ENCODE data around the gene MRAS. TPM values are rescaled to one million over a fixed set of nuclear protein-coding genes. Genes with fewer than 3 reads are reported as not detected.

The MRAS gene
- total RNA-seq, 4 donors from 2014 or later: 35.6 to 59.2 (median 45.8) TPM

- Histone ChIP-seq H3K27ac (replicated peaks in 1 of 4) (no peak overlapping the region), H3K4me3 (no peak overlapping the region), H3K36me3 (no peaks in the 10 kb centered on the region), H3K4me1 (no peaks in the 10 kb centered on the region), H3K9me3 (no peaks in the 10 kb centered on the region), H3K27me3 (no peaks in the 10 kb centered on the region)
- intact Hi-C loops (cut with DNase I): no loop called here
- DNase-seq (ENCODE audit: extremely low spot score): no peak
- 86% methylated on average over 3 of the region's 3 CpGs for WGBS
- TF ChIP-seq CTCF (IDR thresholded peaks at IDR 0.05) (no peak), POLR2AphosphoS5 (IDR thresholded peaks at IDR 0.05) (no peak), EP300 (IDR thresholded peaks at IDR 0.05) (no peak), POLR2A (IDR thresholded peaks at IDR 0.05; ENCODE audit: low read depth) (no peak)
These were observed 100.3 kb downstream of the MRAS start for GRCh38 chr3:138448631-138449030.

GRCh38 chr3:138449490-138449889 lies 101.1 kb downstream of the MRAS start:
- intact Hi-C loops (cut with DNase I): no loop called here
- Histone ChIP-seq H3K4me1 (no peaks in the 10 kb centered on the region), H3K9me3 (no peaks in the 10 kb centered on the region), H3K27ac (replicated peaks in 1 of 4) (no peak overlapping the region), H3K4me3 (no peak overlapping the region), H3K27me3 (no peaks in the 10 kb centered on the region), H3K36me3 (no peaks in the 10 kb centered on the region)
- DNase-seq (ENCODE audit: extremely low spot score): no peak
- 75% methylated on average over 3 of the region's 3 CpGs for WGBS
- TF ChIP-seq EP300 (IDR thresholded peaks at IDR 0.05): no peak
- no peak for TF ChIP-seq POLR2AphosphoS5 (IDR thresholded peaks at IDR 0.05)
- TF ChIP-seq POLR2A (IDR thresholded peaks at IDR 0.05; ENCODE audit: low read depth): no peak
- no peak for TF ChIP-seq CTCF (IDR thresholded peaks at IDR 0.05)

- Histone ChIP-seq H3K27me3 (no peaks in the 10 kb centered on the region), H3K36me3 (no peaks in the 10 kb centered on the region), H3K4me1 (no peaks in the 10 kb centered on the region), H3K9me3 (no peaks in the 10 kb centered on the region), H3K27ac (replicated peaks in 1 of 4) (no peak overlapping the region), H3K4me3 (no peak overlapping the region)
- no peak for TF ChIP-seq POLR2AphosphoS5 (IDR thresholded peaks at IDR 0.05)
- TF ChIP-seq POLR2A (IDR thresholded peaks at IDR 0.05; ENCODE audit: low read depth): no peak
- no peak for TF ChIP-seq CTCF (IDR thresholded peaks at IDR 0.05)
- TF ChIP-seq EP300 (IDR thresholded peaks at IDR 0.05): no peak
- DNase-seq (ENCODE audit: extremely low spot score): no peak
- intact Hi-C loops (cut with DNase I): no loop called here
- 90% methylated on average over 7 of the region's 7 CpGs for WGBS
These were observed 101.8 kb downstream of the MRAS start for GRCh38 chr3:138450181-138450580.

- DNase-seq (ENCODE audit: extremely low spot score): no peak
- 82% methylated on average over 4 of the region's 6 CpGs for WGBS
- Histone ChIP-seq H3K9me3 (no peaks in the 10 kb centered on the region), H3K27ac (replicated peaks in 1 of 4) (no peak overlapping the region), H3K27me3 (no peaks in the 10 kb centered on the region), H3K4me3 (no peak overlapping the region), H3K4me1 (no peaks in the 10 kb centered on the region), H3K36me3 (no peaks in the 10 kb centered on the region)
- intact Hi-C loops (cut with DNase I): no loop called here
- TF ChIP-seq CTCF (IDR thresholded peaks at IDR 0.05): no peak
- TF ChIP-seq POLR2A (IDR thresholded peaks at IDR 0.05; ENCODE audit: low read depth): no peak
- no peak for TF ChIP-seq POLR2AphosphoS5 (IDR thresholded peaks at IDR 0.05)
These were observed 102.5 kb downstream of the MRAS start for GRCh38 chr3:138450704-138451424.

All from esophagus muscularis mucosa (tissue), 4 donors.